Loucy (cell line): ENCODE data around the gene TMEM203.

ENCODE experiments used
- H2AFZ ChIP-seq: fragments of 200-600 bp; sonication (generic); 2 replicates; pipeline ENCODE4 v1.6.0; 2016; ENCODE audit warnings: antibody characterized with exemption, mild to moderate bottlenecking, low read length, moderate library complexity
- H3F3A ChIP-seq: fragments of 200-600 bp; 2 replicates; pipeline ENCODE4 v1.6.0; 2016; ENCODE audit warnings: antibody characterized with exemption, low read depth, mild to moderate bottlenecking
- H3K27me3 ChIP-seq: fragments of 200-600 bp; sonication (generic); 2 replicates; pipeline ENCODE4 v1.6.1; 2014; ENCODE audit warnings: low read length, mild to moderate bottlenecking; ENCODE audit not compliant: insufficient read depth, poor library complexity, severe bottlenecking
- H3K36me3 ChIP-seq: fragments of 200-600 bp; sonication (generic); 2 replicates; pipeline ENCODE4 v1.6.1; 2016; ENCODE audit warnings: low read length; ENCODE audit not compliant: insufficient read depth
- H3K4me1 ChIP-seq: fragments of 200-600 bp; sonication (generic); 2 replicates; pipeline ENCODE4 v1.5.1; 2014; ENCODE audit warnings: low read length, mild to moderate bottlenecking; ENCODE audit not compliant: insufficient read depth, poor library complexity, severe bottlenecking
- H3K4me2 ChIP-seq: fragments of 200-600 bp; sonication (generic); 2 replicates; pipeline ENCODE4 v1.6.0; 2014; ENCODE audit warnings: antibody characterized with exemption, low read length, low read depth, mild to moderate bottlenecking; ENCODE audit not compliant: poor library complexity, severe bottlenecking
- H3K4me3 ChIP-seq: fragments of 200-600 bp; sonication (generic); 2 replicates; pipeline ENCODE4 v1.5.1; 2014; ENCODE audit warnings: low read length, mild to moderate bottlenecking, mixed read lengths; ENCODE audit not compliant: poor library complexity, severe bottlenecking
- H3K79me2 ChIP-seq: fragments of 200-600 bp; sonication (generic); 2 replicates; pipeline ENCODE4 v1.6.1; 2014; ENCODE audit warnings: low read length; ENCODE audit not compliant: insufficient read depth
- H3K9ac ChIP-seq: fragments of 200-600 bp; sonication (generic); 2 replicates; pipeline ENCODE4 v1.6.0; 2014; ENCODE audit warnings: mild to moderate bottlenecking, low read depth, low read length, moderate library complexity; ENCODE audit not compliant: poor library complexity, severe bottlenecking
- H3K9me2 ChIP-seq: fragments of 200-600 bp; sonication (generic); replicated peaks from 2 replicates; pipeline ENCODE4 v1.6.1; 2016; ENCODE audit warnings: low read depth, low read length, mixed read lengths
- H3K9me3 ChIP-seq: fragments of 200-600 bp; sonication (generic); 2 replicates; pipeline ENCODE4 v1.6.1; 2014; ENCODE audit warnings: mild to moderate bottlenecking, antibody characterized with exemption, low read length, low read depth; ENCODE audit not compliant: insufficient read depth
- H4K20me1 ChIP-seq: fragments of 200-600 bp; sonication (generic); 2 replicates; pipeline ENCODE4 v1.6.0; 2014; ENCODE audit warnings: antibody characterized with exemption, low read length, mild to moderate bottlenecking; ENCODE audit not compliant: insufficient read depth, poor library complexity, severe bottlenecking
- CTCF ChIP-seq: fragments of 200-600 bp; sonication (generic); conservative IDR thresholded peaks from 2 replicates; pipeline ENCODE4 v1.5.1; 2014; ENCODE audit warnings: mild to moderate bottlenecking, antibody characterized with exemption, low read length
- EZH2phosphoT487 ChIP-seq: fragments of 200-600 bp; IDR thresholded peaks from 2 replicates; pipeline ENCODE4 v1.6.1; 2018; ENCODE audit warnings: antibody characterized with exemption, mild to moderate bottlenecking, moderate library complexity, borderline replicate concordance

TMEM203 gene

GRCh38 chr9:137172901-137173795, 32.3 kb downstream of the TMEM203 start:
- Histone ChIP-seq H3K4me1 (peaks cover 8% of the 10 kb centered on the region), H3K9ac (no peak overlapping the region), H2AFZ (no peak overlapping the region), H3F3A (no peaks in the 10 kb centered on the region), H4K20me1 (no peaks in the 10 kb centered on the region), H3K9me2 (no peaks in the 10 kb centered on the region), H3K79me2 (no peaks in the 10 kb centered on the region), H3K36me3 (no peaks in the 10 kb centered on the region), H3K4me3 (no peak overlapping the region), H3K9me3 (no peaks in the 10 kb centered on the region), H3K27me3 (peaks cover 13% of the 10 kb centered on the region), H3K4me2 (no peak overlapping the region)
- TF ChIP-seq CTCF, result no peak
- no peak for TF ChIP-seq EZH2phosphoT487

GRCh38 chr9:137171149-137171900, 34.1 kb downstream of the TMEM203 start:
- H3K4me1 ChIP-seq, result peaks cover 8% of the 10 kb centered on the region
- TF ChIP-seq EZH2phosphoT487 (no peak), CTCF (no peak)
- no peak overlapping the region for H3K4me3 ChIP-seq
- no peak overlapping the region for H3K9ac ChIP-seq
- no peaks in the 10 kb centered on the region for H4K20me1 ChIP-seq
- no peaks in the 10 kb centered on the region for H3F3A ChIP-seq
- peaks cover 20% of the 10 kb centered on the region for H3K27me3 ChIP-seq
- H3K79me2 ChIP-seq, result no peaks in the 10 kb centered on the region
- no peaks in the 10 kb centered on the region for H3K9me3 ChIP-seq
- no peak overlapping the region for H3K4me2 ChIP-seq
- no peak overlapping the region for H2AFZ ChIP-seq
- no peaks in the 10 kb centered on the region for H3K9me2 ChIP-seq
- no peaks in the 10 kb centered on the region for H3K36me3 ChIP-seq

DNA sequence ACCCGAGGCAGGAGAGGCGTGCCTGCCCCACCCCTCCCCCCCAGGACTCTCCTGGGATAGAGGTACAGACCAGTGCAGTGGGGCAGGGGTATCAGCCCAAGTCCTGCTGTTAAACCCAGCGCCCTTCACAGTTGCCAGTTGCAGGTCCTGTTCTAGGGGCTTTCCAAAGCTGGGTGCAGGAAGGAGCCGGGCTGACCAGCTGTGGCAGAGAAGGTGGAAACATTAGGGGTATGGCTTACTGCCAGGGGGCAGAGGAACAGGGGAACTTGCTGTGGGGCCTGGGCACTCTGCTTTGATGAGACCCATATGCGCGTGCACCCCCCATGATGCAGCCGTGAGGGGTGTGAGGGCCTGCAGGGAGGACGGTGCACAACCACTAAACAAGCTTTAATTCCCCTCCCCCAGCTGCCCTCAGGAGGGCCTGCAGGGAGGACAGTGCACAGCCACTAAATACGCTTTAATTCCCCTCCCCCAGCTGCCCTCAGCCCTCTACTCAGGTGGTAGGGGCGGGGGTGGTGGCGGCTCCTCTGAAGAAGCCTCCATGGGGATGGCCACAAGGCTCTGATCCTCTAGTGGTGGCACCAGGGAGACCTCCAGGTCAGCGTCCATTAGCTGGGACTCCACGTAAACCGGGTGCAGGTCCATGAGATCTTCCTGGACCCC, 34.8 kb downstream of the TMEM203 start:
- Histone ChIP-seq H3K9ac (no peak overlapping the region), H3K27me3 (peaks cover 20% of the 10 kb centered on the region), H3K36me3 (no peaks in the 10 kb centered on the region), H3K4me2 (no peak overlapping the region), H3K4me1 (peaks cover 8% of the 10 kb centered on the region), H3K9me2 (no peaks in the 10 kb centered on the region), H3K9me3 (no peaks in the 10 kb centered on the region), H3K79me2 (no peaks in the 10 kb centered on the region), H3K4me3 (no peak overlapping the region), H2AFZ (no peak overlapping the region), H4K20me1 (no peaks in the 10 kb centered on the region), H3F3A (no peaks in the 10 kb centered on the region)
- no peak for TF ChIP-seq EZH2phosphoT487
- TF ChIP-seq CTCF, result no peak
